Measurements from ENCODE around the gene SPACA9.

GRCh38 chr9:132864277-132864676 is 14.4 kb upstream of the SPACA9 start:
- no peak for TF ChIP-seq CTCF (IDR thresholded peaks at IDR 0.05)
- no peak for TF ChIP-seq SMC3 (IDR thresholded peaks at IDR 0.05)
- no peak for TF ChIP-seq SREBF2 (IDR thresholded peaks at IDR 0.05)
- TF ChIP-seq KDM5A (IDR thresholded peaks at IDR 0.05) = no peak
- TF ChIP-seq POLR2A (IDR thresholded peaks at IDR 0.05; ENCODE audit: low read length) = no peak
- TF ChIP-seq HOXA7 (CRISPR knock-in tag; IDR thresholded peaks at IDR 0.05) = no peak
- no peak for TF ChIP-seq REST (IDR thresholded peaks at IDR 0.05)
- TF ChIP-seq RNF2 (IDR thresholded peaks at IDR 0.05; ENCODE audit: borderline replicate concordance, low read depth) = no peak
